Fibroblast of peridontal ligament (primary cell): ENCODE results near the gene TIMM50.
"Not testable (repeated sequence)": the region's sequence is repeated elsewhere in the genome, so short reads cannot be mapped to it uniquely, and the experiment has no call there.

Experiments
- DNase-seq: peaks from one replicate; pipeline ENCODE4 v3.0.0-alpha.2; 2010; ENCODE audit errors: extremely low read depth

The TIMM50 gene

GRCh38 chr19:39480337-39481228 lies at the start of gene TIMM50:
TIMM50 (plus strand) TSS chr19:39480838; CDS start chr19:39480854, 16 bp downstream.
- peak; percentile 85 for DNase-seq

GRCh38 chr19:39432677-39433025 lies 48.0 kb upstream of the TIMM50 start:
- no peak for DNase-seq

DNA sequence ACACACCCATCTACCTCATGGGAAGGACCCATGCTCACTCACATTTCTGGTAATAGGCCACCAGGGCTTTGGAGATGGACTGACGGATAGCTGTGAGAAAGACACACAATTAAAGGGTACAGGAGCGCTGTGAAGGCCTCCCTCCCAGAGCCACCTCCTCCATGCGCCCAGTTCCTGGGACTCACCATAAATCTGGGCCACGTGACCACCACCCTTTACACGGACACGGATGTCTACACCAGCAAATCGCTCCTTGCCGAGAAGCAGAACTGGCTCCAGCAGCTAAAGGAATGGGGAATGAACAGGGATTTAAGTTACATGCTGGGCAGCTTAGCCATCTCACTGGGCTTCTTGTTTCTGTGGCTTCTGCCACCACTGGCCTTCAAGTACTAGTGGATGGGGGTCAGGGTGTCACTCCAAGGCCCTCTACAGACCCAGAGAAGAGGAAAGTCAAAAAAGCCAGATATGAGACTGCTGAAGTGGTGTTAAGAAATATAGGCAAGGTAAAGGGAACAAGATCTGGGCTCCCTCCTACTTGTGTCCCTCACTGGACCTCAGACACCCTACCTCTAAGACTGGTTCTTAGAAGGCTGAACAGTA lies 47.1 kb upstream of the TIMM50 start:
- DNase-seq, result no peak

GRCh38 chr19:39434123-39435076 lies 46.2 kb upstream of the TIMM50 start:
- no peak for DNase-seq

DNA sequence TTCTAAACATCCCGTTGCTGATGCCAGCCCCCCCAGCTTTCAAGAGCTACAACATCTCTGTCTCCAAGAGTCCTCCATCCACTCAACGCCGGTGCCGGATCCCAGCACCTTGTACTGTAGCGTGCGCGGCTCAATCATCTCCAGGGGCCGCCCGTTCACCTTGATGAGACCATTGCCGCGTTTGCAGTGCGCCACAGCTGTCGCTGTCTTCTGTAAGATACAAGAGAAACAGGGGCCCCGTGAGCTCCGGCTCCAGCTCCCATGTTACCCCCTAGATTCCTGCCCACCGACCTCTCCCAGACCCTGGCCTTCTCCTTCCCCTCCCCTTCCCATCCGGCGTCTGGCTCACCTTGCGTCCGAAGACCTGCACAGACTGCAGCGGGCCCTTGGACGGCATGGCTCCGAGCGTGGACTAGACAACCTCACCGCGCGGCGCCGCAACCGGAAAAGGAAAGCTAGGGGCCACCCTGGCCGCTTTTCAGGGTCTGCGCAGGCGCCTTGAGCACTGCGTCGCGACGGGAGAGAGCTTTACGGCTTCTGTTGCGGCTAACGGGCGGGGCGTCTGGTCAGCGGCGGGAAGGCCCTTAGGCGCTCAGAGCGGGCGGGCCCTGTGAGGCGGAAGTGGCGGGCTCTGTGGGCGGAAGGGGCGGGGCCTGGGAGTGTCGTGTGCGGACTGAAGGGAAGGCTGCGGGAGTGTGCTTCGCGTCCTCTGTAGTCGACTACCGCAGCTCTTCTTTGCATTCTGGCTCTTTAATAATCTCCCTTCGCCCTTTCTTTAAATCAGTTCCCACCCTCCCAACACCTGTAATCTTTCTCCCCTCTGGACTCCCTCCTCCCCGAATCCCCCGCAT lies 44.9 kb upstream of the TIMM50 start, which contains the start of gene RPS16:
TSS of gene RPS16 (minus strand) at position 451 of the 851 bp plus-strand sequence. CDS start at position 397, 54 bp downstream.
- DNase-seq, result peak; percentile 95

- DNase-seq, result no peak
These were observed 44.3 kb upstream of the TIMM50 start for GRCh38 chr19:39436350-39436716.

DNA sequence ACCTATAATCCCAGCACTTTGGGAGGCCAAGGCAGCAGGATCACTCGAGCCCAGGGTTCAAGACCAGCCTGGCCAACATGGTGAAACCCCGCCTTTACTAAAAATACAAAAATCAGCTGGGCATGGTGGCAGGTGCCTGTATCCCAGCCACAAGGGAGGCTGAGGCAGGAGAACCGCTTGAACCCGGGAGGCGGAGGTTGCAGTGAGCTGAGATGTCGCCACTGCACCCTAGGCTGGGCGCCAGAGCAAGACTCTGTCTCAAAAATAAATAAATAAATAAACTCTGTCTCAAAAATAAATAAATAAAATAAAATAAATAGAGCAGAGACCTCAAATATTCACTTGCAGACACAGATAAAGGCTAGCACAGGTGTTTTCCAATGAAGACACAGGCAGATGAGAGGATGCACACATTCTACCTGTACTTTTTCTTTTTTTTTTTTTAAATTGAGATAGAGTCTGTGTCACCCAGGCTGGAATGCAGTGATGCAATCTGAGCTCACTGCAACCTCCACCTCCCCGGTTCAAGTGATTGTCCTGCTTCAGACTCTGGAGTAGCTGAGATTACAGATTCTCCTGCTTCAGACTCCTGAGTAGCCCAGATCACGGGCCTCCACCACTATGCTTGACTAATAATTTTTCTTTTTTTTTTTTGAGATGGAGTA lies 42.2 kb upstream of the TIMM50 start:
- no peak for DNase-seq

- peak; percentile 50 for DNase-seq
These were observed 35.9 kb upstream of the TIMM50 start for GRCh38 chr19:39444598-39445195.

- peak; percentile 97 for DNase-seq
These were observed 35.2 kb upstream of the TIMM50 start, which contains the start of gene SUPT5H for GRCh38 chr19:39445196-39446111. SUPT5H (plus strand) TSS chr19:39445582; CDS start chr19:39445891, 309 bp downstream.

GRCh38 chr19:39446365-39447084 lies 34.1 kb upstream of the TIMM50 start:
- DNase-seq, result no peak

DNA sequence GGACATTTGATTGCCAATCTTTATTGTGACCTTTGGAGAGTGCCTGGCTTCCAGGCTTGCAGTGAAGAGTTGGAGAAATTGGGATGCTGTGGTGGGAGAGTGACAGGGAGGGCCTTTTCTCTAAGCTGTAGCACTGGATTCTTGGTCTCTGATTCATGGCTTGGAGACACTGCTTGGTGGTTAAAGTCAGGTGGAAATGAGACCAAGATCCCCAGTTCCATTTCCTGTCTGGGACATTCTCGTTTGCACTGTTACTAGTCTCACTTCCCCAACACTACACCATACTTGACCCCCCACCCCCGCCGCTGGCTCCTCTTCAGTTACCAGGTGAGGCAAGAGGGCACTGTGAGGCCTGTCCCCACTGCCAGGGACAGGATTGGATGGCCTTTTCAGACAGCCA lies 32.4 kb upstream of the TIMM50 start:
- no peak for DNase-seq

DNA sequence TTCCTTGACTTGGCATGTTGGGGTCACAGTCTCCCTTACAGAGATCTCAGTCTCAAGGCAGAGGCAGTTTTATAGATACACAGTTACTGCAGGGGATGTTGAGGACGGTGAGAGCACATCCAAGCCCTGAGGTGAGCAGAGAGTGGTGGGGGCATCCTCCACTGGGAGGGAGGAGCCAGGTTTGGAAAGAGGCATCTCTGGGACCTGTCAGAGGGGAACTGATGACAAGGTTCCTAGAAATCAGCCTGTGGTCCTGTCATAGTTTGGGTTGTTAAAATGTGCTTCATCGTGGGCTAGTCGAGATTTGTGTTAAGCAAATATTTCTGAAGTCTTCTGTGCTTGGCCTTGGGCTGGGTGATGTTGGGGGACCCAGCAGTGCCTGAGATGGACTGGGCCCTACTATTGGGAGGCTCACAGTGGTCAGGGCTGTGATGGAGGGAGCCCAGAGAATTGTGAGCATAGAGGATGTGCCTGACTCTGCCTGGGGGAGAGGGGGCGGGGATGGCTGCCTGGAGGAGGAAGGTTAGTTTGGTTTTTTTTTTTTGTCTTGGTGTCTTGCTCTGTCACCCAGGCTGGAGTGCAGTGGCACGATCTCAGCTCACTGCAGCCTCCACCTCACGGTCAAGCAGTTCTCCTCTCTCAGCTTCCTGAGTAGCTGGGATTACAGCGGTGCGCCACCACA lies 31.4 kb upstream of the TIMM50 start:
- DNase-seq, result no peak

GRCh38 chr19:39451257-39451656 lies 29.4 kb upstream of the TIMM50 start:
- not testable (repeated sequence) for DNase-seq

DNA sequence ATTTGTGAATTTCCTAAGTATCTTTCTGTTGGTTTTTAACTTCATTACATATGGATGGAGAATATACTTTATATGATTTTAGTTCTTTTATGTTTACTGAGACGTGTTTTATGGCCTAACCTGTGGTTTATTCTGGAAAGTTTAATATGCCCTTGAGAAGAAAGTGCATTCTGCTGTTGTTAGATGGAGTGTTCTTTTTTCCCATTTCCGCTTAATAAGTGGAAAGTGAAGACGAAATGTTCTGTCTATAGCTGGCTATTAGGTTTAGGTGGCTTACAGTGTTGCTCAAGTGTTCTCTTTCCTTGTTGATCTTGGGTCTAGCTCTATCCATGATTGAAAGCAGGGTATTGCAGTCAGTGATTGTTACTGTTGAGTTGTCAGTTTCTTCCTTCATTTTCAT lies 17.2 kb upstream of the TIMM50 start:
- DNase-seq, result no peak

- DNase-seq, result no peak
These were observed 14.5 kb upstream of the TIMM50 start for GRCh38 chr19:39465956-39466747.

- no peak for DNase-seq
These were observed 12.7 kb upstream of the TIMM50 start for GRCh38 chr19:39467941-39468340.

GRCh38 chr19:39469036-39469435 lies 11.6 kb upstream of the TIMM50 start:
- DNase-seq, result no peak
